Loucy (cell line): Measurements from ENCODE around the gene ENDOG.

Experiments
- CTCF ChIP-seq: fragments of 200-600 bp; sonication (generic); conservative IDR thresholded peaks from 2 replicates; pipeline ENCODE4 v1.5.1; 2014; ENCODE audit warnings: mild to moderate bottlenecking, antibody characterized with exemption, low read length
- EZH2phosphoT487 ChIP-seq: fragments of 200-600 bp; IDR thresholded peaks from 2 replicates; pipeline ENCODE4 v1.6.1; 2018; ENCODE audit warnings: antibody characterized with exemption, mild to moderate bottlenecking, moderate library complexity, borderline replicate concordance

DNA sequence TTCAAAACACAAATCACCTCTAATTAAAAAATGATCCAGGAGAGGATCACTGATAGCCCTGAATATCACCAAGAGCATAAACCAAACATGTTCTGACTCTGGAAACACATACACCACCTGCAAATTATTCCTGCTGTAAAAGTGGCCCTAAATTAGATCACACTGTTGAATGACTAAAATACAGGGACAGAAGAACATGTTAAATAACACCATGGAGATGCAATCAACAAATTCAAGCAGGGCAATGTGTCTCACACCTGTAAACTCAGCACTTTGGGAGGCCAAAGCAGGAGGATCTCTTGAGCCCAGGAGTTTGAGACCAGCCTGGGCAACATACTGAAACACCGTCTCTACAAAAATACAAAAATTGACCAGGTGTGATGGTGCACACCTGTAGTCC is 29.5 kb downstream of the ENDOG start:
- TF ChIP-seq CTCF, result no peak
- TF ChIP-seq EZH2phosphoT487, result no peak
